ENCODE measurements around the gene DEGS2. TPM values are rescaled to one million over a fixed set of nuclear protein-coding genes. Genes with fewer than 3 reads are reported as not detected.

DEGS2 gene
- total and polyA plus RNA-seq, 2 experiments from 2014 or later = 0.63 to 2.2 TPM

- no peak overlapping the region for H3K4me3 Mint-ChIP-seq
- peaks cover 8% of the 10 kb centered on the region for H3K27me3 Mint-ChIP-seq (ENCODE audit: insufficient read depth, low read depth, poor library complexity)
- no peaks in the 10 kb centered on the region for H3K9me2 ChIP-seq (ENCODE audit: insufficient read depth)
- H3K36me3 Mint-ChIP-seq (ENCODE audit: low read depth) = no peaks in the 10 kb centered on the region; the same call in 2 of the 3 replicates
- no peaks in the 10 kb centered on the region for H3K36me3 ChIP-seq (ENCODE audit: insufficient read depth)
- no peak for DNase-seq (ENCODE audit: low spot score)
- TF ChIP-seq CREB1 (CRISPR knock-in tag; IDR thresholded peaks at IDR 0.05; ENCODE audit: low read depth) (no peak), CTCF (conservative IDR thresholded peaks at IDR 0.05; ENCODE audit: low read depth in 2 of 2) (no peak), ZNF462 (CRISPR knock-in tag; IDR thresholded peaks at IDR 0.05) (no peak), STAT1 (IDR thresholded peaks at IDR 0.05; ENCODE audit: unreplicated experiment) (no peak), JUNB (IDR thresholded peaks at IDR 0.05; ENCODE audit: unreplicated experiment) (no peak), NANOG (IDR thresholded peaks at IDR 0.05; ENCODE audit: borderline replicate concordance) (no peak)
- peaks cover 4% of the 10 kb centered on the region; the same call in 1 of the 2 replicates for H3K4me1 ChIP-seq (ENCODE audit: insufficient read depth)
- peak overlapping the region; percentile 29; the same call in 1 of the 2 replicates for H3K4me2 ChIP-seq
- H3K27me3 ChIP-seq (ENCODE audit: insufficient read depth) = no peaks in the 10 kb centered on the region
- no peak overlapping the region for H3K27ac ChIP-seq (ENCODE audit: low read depth)
- H3K79me2 ChIP-seq (replicated peaks; ENCODE audit: insufficient read depth) = no peaks in the 10 kb centered on the region
- H3K4me3 ChIP-seq = no peak overlapping the region
- H2AFZ ChIP-seq = no peak overlapping the region
- no peaks in the 10 kb centered on the region for H4K20me1 ChIP-seq (replicated peaks; ENCODE audit: insufficient read depth)
- H3K9me3 Mint-ChIP-seq = no peaks in the 10 kb centered on the region; the same call in 2 of the 3 replicates
- ATAC-seq = no peak
- H3F3A ChIP-seq (replicated peaks; ENCODE audit: low read depth) = no peaks in the 10 kb centered on the region
- H3K27ac Mint-ChIP-seq = no peak overlapping the region
- peaks cover 9% of the 10 kb centered on the region for H3K4me1 Mint-ChIP-seq
Measured at GRCh38 chr14:100141098-100141497, 18.3 kb downstream of the DEGS2 start.
